K562 (cell line): ENCODE results near the gene OXLD1. TPM values are rescaled to one million over a fixed set of nuclear protein-coding genes. Genes with fewer than 3 reads are reported as not detected.

ENCODE experiments used
- CHD2 ChIP-seq: IDR thresholded peaks from 2 replicates; pipeline ENCODE4 v1.6.1; 2011; ENCODE audit warnings: low read depth, low read length
- DPF2 ChIP-seq: fragments of 450-650 bp; IDR thresholded peaks from 2 replicates; pipeline ENCODE4 v1.6.1; 2016
- EP400 ChIP-seq: fragments of 450-650 bp; IDR thresholded peaks from 2 replicates; pipeline ENCODE4 v1.6.1; 2017; ENCODE audit warnings: antibody characterized with exemption, mild to moderate bottlenecking, moderate library complexity
- ETV5 ChIP-seq: sonication (generic); formaldehyde crosslinking; IDR thresholded peaks from 2 replicates; pipeline ENCODE4 v1.4.0; 2020; ENCODE audit warnings: low read depth, mild to moderate bottlenecking, missing genetic modification reagents
- KLF13 ChIP-seq: fragments of 450-650 bp; IDR thresholded peaks from 2 replicates; pipeline ENCODE4 v1.6.1; 2016; ENCODE audit warnings: missing genetic modification characterization, low read depth, mild to moderate bottlenecking, missing compliant biosample characterization, moderate library complexity, borderline replicate concordance
- NEUROD1 ChIP-seq: fragments of 150-350 bp; IDR thresholded peaks from 2 replicates; pipeline ENCODE4 v1.6.1; 2014; ENCODE audit warnings: borderline replicate concordance, low read length, low read depth; ENCODE audit not compliant: partially characterized antibody
- PHF20 ChIP-seq: fragments of 450-650 bp; IDR thresholded peaks from 2 replicates; pipeline ENCODE4 v1.6.1; 2018; ENCODE audit not compliant: partially characterized antibody
- POU5F1 ChIP-seq: fragments of 150-350 bp; IDR thresholded peaks from 2 replicates; pipeline ENCODE4 v1.6.1; 2014; ENCODE audit warnings: borderline replicate concordance, low read length, low read depth, mild to moderate bottlenecking; ENCODE audit not compliant: partially characterized antibody
- RAD21 ChIP-seq, 2 experiments: fragments of 250-450 bp in 1 of 2; fragments of 450-650 bp in 1 of 2; sonication (Bioruptor Pico) in 1 of 2; formaldehyde crosslinking in 1 of 2; IDR thresholded peaks in 1 of 2; conservative IDR thresholded peaks in 1 of 2; 2 replicates each; pipeline versions ENCODE4 v1.4.0 to v1.8.0; 2020 to 2022; ENCODE audit warnings: mild to moderate bottlenecking in 2 of 2, moderate library complexity in 1 of 2
- SIN3A ChIP-seq, 2 experiments: fragments of 150-350 bp in 1 of 2; IDR thresholded peaks; 2 replicates each; pipeline ENCODE4 v1.6.1; 2011 to 2016; ENCODE audit warnings: borderline replicate concordance in 2 of 2, low read depth in 2 of 2, low read length in 2 of 2, mild to moderate bottlenecking in 2 of 2, moderate library complexity in 2 of 2; ENCODE audit not compliant: control insufficient read depth in 1 of 2
- SIN3B ChIP-seq: fragments of 450-650 bp; IDR thresholded peaks from 2 replicates; pipeline ENCODE4 v1.6.1; 2017; ENCODE audit warnings: low read depth, mild to moderate bottlenecking, moderate library complexity
- SOX6 ChIP-seq: fragments of 450-650 bp; IDR thresholded peaks from 2 replicates; pipeline ENCODE4 v1.6.1; 2014; ENCODE audit warnings: mild to moderate bottlenecking
- SP2 ChIP-seq: IDR thresholded peaks from 2 replicates; pipeline ENCODE4 v1.6.1; 2011; ENCODE audit warnings: mild to moderate bottlenecking, low read depth, low read length, moderate library complexity; ENCODE audit not compliant: poor library complexity, severe bottlenecking; ENCODE audit errors: extremely low read depth
- SPI1 ChIP-seq: IDR thresholded peaks from 2 replicates; pipeline ENCODE4 v1.6.1; 2011; ENCODE audit warnings: low read depth, low read length, control low read depth, borderline replicate concordance
- ZBTB1 ChIP-seq: sonication (generic); formaldehyde crosslinking; IDR thresholded peaks from 2 replicates; pipeline ENCODE4 v1.8.1; 2023; ENCODE audit warnings: missing genetic modification reagents, low read depth, mild to moderate bottlenecking, borderline replicate concordance
- ZNF197 ChIP-seq: fragments of 200-800 bp; sonication (Bioruptor generic); IDR thresholded peaks from 2 replicates; pipeline ENCODE4 v1.6.1; 2016; ENCODE audit warnings: low read depth, missing genetic modification characterization, missing compliant biosample characterization
- ZNF311 ChIP-seq: fragments of 250-450 bp; sonication (Bioruptor Pico); IDR thresholded peaks from 2 replicates; pipeline ENCODE4 v1.4.0; 2020; ENCODE audit warnings: mild to moderate bottlenecking, moderate library complexity
- ZNF57 ChIP-seq: fragments of 450-650 bp; formaldehyde crosslinking; IDR thresholded peaks from 2 replicates; pipeline ENCODE4 v1.4.0; 2020; ENCODE audit warnings: mild to moderate bottlenecking, moderate library complexity
- ZNF586 ChIP-seq: fragments of 450-650 bp; formaldehyde crosslinking; conservative IDR thresholded peaks from 2 replicates; pipeline ENCODE4 v1.4.0; 2020; ENCODE audit warnings: mild to moderate bottlenecking, moderate library complexity
- polyA plus RNA-seq, 8 experiments: library from polyadenylated mRNA; depleted of rRNA in 4 of 8; stranded (reverse) in 5 of 8; unstranded in 3 of 8; fragments of >200 nt; fragmentation: Nextera tagmentation in 2 of 8; fragmentation: Illumina TruSeq in 1 of 8; extraction: Ambion mirVana in 2 of 8; extraction: Trizol in 1 of 8; gene quantifications; 2 replicates each; pipeline versions ENCODE4 v1.2.1 to v1.2.3, GENCODE V29; 2011 to 2014; ENCODE audit warnings: inconsistent platforms in 1 of 8, missing spikeins in 1 of 8
- total RNA-seq, 7 experiments: library from RNA; depleted of rRNA in 6 of 7; stranded (reverse); fragments of >200 nt in 6 of 7; fragmentation: Illumina TruSeq in 2 of 7; extraction: Trizol in 2 of 7; gene quantifications; 2 replicates each; pipeline versions ENCODE4 v1.2.1 to v1.2.3, GENCODE V29; 2011 to 2021; ENCODE audit warnings: low replicate concordance in 1 of 7
- TF ChIP-seq, protein P1 (sequence below): sonication (generic); formaldehyde crosslinking; IDR thresholded peaks from 2 replicates; pipeline ENCODE4 v1.4.0; 2020; ENCODE audit warnings: mild to moderate bottlenecking, missing genetic modification reagents
- TF ChIP-seq, protein P2 (sequence below): sonication (generic); formaldehyde crosslinking; IDR thresholded peaks from 2 replicates; pipeline ENCODE4 v1.8.1; 2023; ENCODE audit warnings: mild to moderate bottlenecking, missing genetic modification reagents

OXLD1 gene
- total and polyA plus RNA-seq, 9 of the 15 experiments (the other 6 are each of a cell fraction or from before 2014, with no cell fraction given) = 4.4 to 115 (median 29.3) TPM

- no peak for TF ChIP-seq ZNF311 (CRISPR knock-in tag)
- TF ChIP-seq PHF20 = peak; percentile 69
- TF ChIP-seq EP400 = peak; percentile 82
- peak; percentile 74; the same call in 1 of the 2 replicates for TF ChIP-seq SOX6
- TF ChIP-seq ETV5 (CRISPR knock-in tag) = 0 out of 2 replicates have a peak, but pooled peaks have one; percentile 25
- no peak for TF ChIP-seq RAD21 (CRISPR knock-in tag; conservative IDR thresholded peaks at IDR 0.05 in 1 of 2, IDR thresholded peaks at IDR 0.05 in 1 of 2)
- TF ChIP-seq, protein P1, sequence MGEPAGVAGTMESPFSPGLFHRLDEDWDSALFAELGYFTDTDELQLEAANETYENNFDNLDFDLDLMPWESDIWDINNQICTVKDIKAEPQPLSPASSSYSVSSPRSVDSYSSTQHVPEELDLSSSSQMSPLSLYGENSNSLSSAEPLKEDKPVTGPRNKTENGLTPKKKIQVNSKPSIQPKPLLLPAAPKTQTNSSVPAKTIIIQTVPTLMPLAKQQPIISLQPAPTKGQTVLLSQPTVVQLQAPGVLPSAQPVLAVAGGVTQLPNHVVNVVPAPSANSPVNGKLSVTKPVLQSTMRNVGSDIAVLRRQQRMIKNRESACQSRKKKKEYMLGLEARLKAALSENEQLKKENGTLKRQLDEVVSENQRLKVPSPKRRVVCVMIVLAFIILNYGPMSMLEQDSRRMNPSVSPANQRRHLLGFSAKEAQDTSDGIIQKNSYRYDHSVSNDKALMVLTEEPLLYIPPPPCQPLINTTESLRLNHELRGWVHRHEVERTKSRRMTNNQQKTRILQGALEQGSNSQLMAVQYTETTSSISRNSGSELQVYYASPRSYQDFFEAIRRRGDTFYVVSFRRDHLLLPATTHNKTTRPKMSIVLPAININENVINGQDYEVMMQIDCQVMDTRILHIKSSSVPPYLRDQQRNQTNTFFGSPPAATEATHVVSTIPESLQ (CRISPR knock-in tag) = 0 out of 2 replicates have a peak, but pooled peaks have one; percentile 35
- TF ChIP-seq SIN3A (IDR thresholded peaks at IDR 0.05; ENCODE audit: borderline replicate concordance in 2 of 2, control insufficient read depth in 1 of 2, low read depth in 2 of 2, low read length in 2 of 2) = peak; percentile 73 to 91; a peak in 3 of 4 replicates
- TF ChIP-seq SP2 = peak; percentile 83
- TF ChIP-seq DPF2 = peak; percentile 22; the same call in 1 of the 2 replicates
- TF ChIP-seq SIN3B = peak; percentile 77
- TF ChIP-seq POU5F1 = peak; percentile 65
- TF ChIP-seq ZNF197 (CRISPR knock-in tag) = no peak
- TF ChIP-seq, protein P2, sequence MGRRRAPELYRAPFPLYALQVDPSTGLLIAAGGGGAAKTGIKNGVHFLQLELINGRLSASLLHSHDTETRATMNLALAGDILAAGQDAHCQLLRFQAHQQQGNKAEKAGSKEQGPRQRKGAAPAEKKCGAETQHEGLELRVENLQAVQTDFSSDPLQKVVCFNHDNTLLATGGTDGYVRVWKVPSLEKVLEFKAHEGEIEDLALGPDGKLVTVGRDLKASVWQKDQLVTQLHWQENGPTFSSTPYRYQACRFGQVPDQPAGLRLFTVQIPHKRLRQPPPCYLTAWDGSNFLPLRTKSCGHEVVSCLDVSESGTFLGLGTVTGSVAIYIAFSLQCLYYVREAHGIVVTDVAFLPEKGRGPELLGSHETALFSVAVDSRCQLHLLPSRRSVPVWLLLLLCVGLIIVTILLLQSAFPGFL (CRISPR knock-in tag) = no peak
- no peak; the same call in 1 of the 2 replicates for TF ChIP-seq ZBTB1 (CRISPR knock-in tag)
- peak; percentile 90 for TF ChIP-seq CHD2
- no peak for TF ChIP-seq KLF13 (tag)
- peak; percentile 98 for TF ChIP-seq NEUROD1
- no peak for TF ChIP-seq ZNF57 (CRISPR knock-in tag)
- TF ChIP-seq ZNF586 = no peak
- peak; percentile 86 for TF ChIP-seq SPI1
These were observed 17.4 kb upstream of the OXLD1 start, which contains the start of the genes ARL16 and HGS (continued) for GRCh38 chr17:81683584-81684441.
